GM12865 (cell line): ENCODE measurements around the gene CCNY.

ENCODE experiments used
- DNase-seq: peaks from one replicate; pipeline ENCODE4 v3.0.0; 2010; ENCODE audit warnings: low read depth
- H3K4me3 ChIP-seq: 2 replicates; pipeline ENCODE4 v1.5.1; 2011; ENCODE audit warnings: mild to moderate bottlenecking, low read depth, low read length, control low read depth
- TF ChIP-seq, protein P1 (sequence below): IDR thresholded peaks from 2 replicates; pipeline ENCODE4 v1.5.1; 2011; ENCODE audit warnings: low read length, control low read depth, low read depth, inconsistent platforms; ENCODE audit not compliant: insufficient read depth; ENCODE audit errors: missing control alignments

CCNY gene

DNA sequence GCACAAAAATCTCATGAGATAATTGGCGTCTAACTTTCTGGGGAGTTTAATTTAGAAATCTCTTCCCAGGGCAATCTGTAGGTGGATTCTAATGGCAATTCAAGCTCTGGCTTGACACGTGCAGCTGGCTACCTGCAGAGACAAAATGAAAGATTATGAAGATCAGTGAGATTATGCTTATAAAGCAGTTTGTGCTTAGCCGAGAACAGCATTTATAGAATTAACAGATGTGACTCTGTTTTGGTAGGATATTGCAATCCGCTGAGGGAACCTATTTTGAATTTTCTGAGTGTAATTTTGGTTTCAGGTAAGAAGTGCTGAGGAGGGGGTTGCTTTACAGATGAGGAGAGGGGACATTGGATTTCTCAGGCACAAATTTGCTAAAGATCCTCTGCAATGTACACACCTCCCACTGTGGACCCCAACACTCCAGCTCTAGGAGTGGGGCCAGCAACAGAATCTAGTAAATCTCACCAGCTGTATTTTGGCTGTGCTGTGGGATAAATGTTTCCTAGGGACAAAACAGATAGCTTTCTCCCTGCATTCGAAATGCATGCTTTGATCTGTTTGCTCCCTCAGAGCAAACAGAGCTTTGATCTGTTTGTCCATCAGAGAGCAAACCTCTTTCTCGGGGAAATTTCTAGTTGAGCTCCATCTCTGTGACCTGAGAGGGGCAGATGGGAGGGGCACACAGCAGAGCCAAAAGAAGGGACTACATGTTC lies 276.2 kb downstream of the CCNY start:
- TF ChIP-seq, protein P1, sequence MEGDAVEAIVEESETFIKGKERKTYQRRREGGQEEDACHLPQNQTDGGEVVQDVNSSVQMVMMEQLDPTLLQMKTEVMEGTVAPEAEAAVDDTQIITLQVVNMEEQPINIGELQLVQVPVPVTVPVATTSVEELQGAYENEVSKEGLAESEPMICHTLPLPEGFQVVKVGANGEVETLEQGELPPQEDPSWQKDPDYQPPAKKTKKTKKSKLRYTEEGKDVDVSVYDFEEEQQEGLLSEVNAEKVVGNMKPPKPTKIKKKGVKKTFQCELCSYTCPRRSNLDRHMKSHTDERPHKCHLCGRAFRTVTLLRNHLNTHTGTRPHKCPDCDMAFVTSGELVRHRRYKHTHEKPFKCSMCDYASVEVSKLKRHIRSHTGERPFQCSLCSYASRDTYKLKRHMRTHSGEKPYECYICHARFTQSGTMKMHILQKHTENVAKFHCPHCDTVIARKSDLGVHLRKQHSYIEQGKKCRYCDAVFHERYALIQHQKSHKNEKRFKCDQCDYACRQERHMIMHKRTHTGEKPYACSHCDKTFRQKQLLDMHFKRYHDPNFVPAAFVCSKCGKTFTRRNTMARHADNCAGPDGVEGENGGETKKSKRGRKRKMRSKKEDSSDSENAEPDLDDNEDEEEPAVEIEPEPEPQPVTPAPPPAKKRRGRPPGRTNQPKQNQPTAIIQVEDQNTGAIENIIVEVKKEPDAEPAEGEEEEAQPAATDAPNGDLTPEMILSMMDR = no peak
- DNase-seq = no peak
- H3K4me3 ChIP-seq = no peak overlapping the region

DNA sequence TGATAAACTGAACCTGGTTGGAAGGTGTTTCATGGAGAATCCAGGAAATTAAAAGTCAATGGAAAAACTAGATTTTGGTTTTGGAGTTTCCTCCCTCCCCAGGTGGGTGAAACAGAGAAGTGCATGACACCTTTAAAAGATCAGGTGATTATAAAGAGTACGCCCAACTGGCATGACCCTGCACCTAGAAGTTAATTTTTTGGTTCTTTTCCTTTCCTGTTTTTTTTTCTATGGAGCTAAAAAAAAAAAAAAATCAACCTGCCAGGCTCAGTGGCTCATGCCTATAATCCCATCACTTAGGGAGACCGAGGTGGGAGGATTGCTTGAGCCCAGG lies 276.8 kb downstream of the CCNY start:
- TF ChIP-seq, protein P1 = no peak
- H3K4me3 ChIP-seq = no peak overlapping the region
- DNase-seq = no peak

DNA sequence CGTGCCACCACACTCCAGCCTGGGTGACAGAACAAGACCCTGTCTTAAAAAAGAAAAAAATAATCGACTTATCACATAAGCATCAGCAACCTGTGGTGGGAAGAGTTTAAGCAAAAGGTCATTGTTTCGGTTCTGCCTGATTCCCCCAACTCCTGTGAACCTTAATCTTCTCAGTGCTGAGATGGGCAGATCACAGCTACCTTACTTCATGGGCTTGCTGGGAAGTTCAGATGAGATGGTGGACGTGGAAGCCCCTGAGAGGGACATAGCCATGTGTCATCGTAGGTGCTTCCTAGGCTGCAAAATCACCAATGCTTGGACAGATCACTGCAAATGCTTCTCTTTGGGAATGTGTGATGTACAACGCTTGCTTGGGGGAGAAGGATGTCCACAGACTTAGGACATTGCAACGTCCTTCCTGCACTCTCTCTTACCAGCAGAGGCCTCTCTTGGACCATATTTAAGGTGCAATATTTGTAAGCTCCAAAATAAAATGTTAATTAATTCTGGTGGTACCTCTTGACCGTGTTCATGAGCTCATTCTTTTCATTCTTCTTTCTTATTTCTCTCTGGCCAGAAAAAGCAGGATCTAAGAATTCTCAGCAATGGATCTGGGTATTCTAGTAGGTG lies 277.4 kb downstream of the CCNY start:
- DNase-seq = no peak
- H3K4me3 ChIP-seq = no peak overlapping the region
- TF ChIP-seq, protein P1 = no peak

DNA sequence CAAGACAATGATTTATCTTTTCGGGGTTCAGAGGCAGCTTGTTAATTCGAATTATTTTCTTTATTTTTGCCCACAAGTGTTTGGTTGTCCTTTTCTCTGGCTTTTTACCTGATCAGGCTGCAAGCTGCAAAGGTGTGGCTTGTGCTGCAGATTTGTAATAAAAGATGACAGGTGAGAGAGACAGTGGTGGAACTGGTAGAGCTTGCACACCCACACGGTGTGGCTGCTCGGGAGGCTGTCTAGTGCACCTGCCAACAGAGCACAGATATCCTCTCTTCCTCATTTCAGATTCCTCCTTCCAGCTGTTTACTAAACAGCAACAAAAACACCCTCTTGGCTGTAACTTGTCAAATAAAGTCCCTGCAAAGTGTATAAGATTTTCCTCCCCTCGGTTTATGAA lies 278.0 kb downstream of the CCNY start:
- TF ChIP-seq, protein P1 = no peak
- H3K4me3 ChIP-seq = no peak overlapping the region
- DNase-seq = no peak
